GM20000 (cell line): ENCODE results near the gene CTSF.

Source experiments
- DNase-seq: peaks from one replicate; pipeline ENCODE4 v3.0.0; 2012; ENCODE audit warnings: low spot score
- CTCF ChIP-seq: IDR thresholded peaks from 2 replicates; pipeline ENCODE4 v1.5.1; 2012; ENCODE audit warnings: mild to moderate bottlenecking, control low read depth; ENCODE audit errors: extremely low read depth, missing control alignments

The CTSF gene

GRCh38 chr11:66550887-66551286 is 17.5 kb downstream of the CTSF start:
- DNase-seq = no peak
- no peak for TF ChIP-seq CTCF

DNA sequence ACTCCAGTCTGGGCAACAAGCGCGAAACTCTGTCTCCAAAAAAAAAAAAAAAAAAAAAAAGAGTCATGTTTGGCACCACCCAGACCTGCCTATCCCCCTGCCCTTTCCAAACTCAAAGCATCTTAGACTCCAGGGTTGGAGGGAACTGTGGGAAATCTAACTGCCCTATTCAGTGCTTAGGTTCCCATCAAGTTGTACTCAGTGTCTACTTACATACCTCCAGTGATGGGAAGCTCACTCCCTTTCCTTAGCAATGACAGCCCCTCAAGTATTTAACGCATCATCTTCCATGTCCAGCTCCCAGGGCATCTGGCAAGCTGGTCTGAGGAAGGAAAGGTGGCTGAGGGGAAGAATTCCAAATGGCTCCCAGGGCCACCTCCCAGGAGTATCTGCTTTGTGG is 18.7 kb downstream of the CTSF start:
- no peak for DNase-seq

GRCh38 chr11:66548774-66549630 is 19.4 kb downstream of the CTSF start:
- TF ChIP-seq CTCF = no peak
- DNase-seq = no peak

More for the DNA sequence above, 18.7 kb downstream of the CTSF start:
- TF ChIP-seq CTCF = no peak

- no peak for TF ChIP-seq CTCF
- no peak for DNase-seq
Observed at GRCh38 chr11:66548041-66548440, 20.4 kb downstream of the CTSF start.

DNA sequence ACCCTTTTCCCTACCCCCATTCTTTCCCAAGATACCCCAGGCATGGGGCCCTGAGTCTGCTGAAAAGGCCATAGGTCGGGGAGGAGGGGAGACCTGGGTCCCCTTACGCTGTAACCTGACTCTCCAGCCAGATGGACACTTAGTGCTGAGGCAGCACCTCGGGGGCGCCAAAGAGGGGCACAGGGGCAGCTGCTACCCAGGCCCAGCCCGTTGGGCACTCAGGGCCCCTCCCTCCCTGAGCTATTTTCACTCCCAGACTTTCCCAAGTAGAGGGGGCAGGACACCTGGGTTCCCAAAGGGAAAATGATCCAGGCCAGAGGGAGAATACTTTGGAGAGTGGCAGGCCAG is 20.8 kb downstream of the CTSF start:
- TF ChIP-seq CTCF = no peak
- DNase-seq = no peak

- DNase-seq = peak; percentile 52
- no peak for TF ChIP-seq CTCF
Observed at GRCh38 chr11:66546966-66547661, 21.3 kb downstream of the CTSF start.

GRCh38 chr11:66546368-66546965 is 21.9 kb downstream of the CTSF start, which contains the start of gene ACTN3:
ACTN3 (plus strand) TSS chr11:66546903; CDS start chr11:66546938, 35 bp downstream.
- TF ChIP-seq CTCF = no peak
- peak; percentile 61 for DNase-seq
